HepG2 (cell line): ENCODE results near the gene PRR15L. TPM values are rescaled to one million over a fixed set of nuclear protein-coding genes. Genes with fewer than 3 reads are reported as not detected.

ENCODE experiments used
- AKAP8 ChIP-seq: sonication (generic); formaldehyde crosslinking; IDR thresholded peaks from 2 replicates; pipeline ENCODE4 v1.5.1; 2020; ENCODE audit warnings: mild to moderate bottlenecking, missing genetic modification reagents
- CENPX ChIP-seq: sonication (generic); formaldehyde crosslinking; IDR thresholded peaks from 2 replicates; pipeline ENCODE4 v1.9.0; 2021; ENCODE audit warnings: mild to moderate bottlenecking, missing genetic modification reagents, moderate library complexity
- DMAP1 ChIP-seq: IDR thresholded peaks from 2 replicates; pipeline ENCODE4 v1.6.1; 2016
- GFI1 ChIP-seq: sonication (generic); formaldehyde crosslinking; IDR thresholded peaks from 2 replicates; pipeline ENCODE4 v1.5.0; 2020; ENCODE audit warnings: missing genetic modification reagents, mild to moderate bottlenecking, borderline replicate concordance
- KDM5B ChIP-seq: sonication (generic); formaldehyde crosslinking; IDR thresholded peaks from 2 replicates; pipeline ENCODE4 v1.4.0; 2020; ENCODE audit warnings: missing genetic modification reagents, mild to moderate bottlenecking, borderline replicate concordance
- MED13 ChIP-seq: sonication (generic); formaldehyde crosslinking; IDR thresholded peaks from 2 replicates; pipeline ENCODE4 v1.5.0; 2020; ENCODE audit warnings: missing genetic modification reagents
- SMAD9 ChIP-seq: sonication (generic); formaldehyde crosslinking; IDR thresholded peaks from 2 replicates; pipeline ENCODE4 v1.5.1; 2020; ENCODE audit warnings: mild to moderate bottlenecking, missing genetic modification reagents
- SNAPC5 ChIP-seq: sonication (generic); formaldehyde crosslinking; IDR thresholded peaks from 2 replicates; pipeline ENCODE4 v1.8.1; 2023; ENCODE audit warnings: mild to moderate bottlenecking, missing genetic modification reagents, borderline replicate concordance
- SRF ChIP-seq: IDR thresholded peaks from 2 replicates; pipeline ENCODE4 v1.6.1; 2011; ENCODE audit warnings: mild to moderate bottlenecking, low read depth, low read length, moderate library complexity
- YEATS4 ChIP-seq: sonication (generic); formaldehyde crosslinking; IDR thresholded peaks from 2 replicates; pipeline ENCODE4 v1.4.0; 2020; ENCODE audit warnings: missing genetic modification reagents, borderline replicate concordance
- ZBTB21 ChIP-seq: sonication (generic); formaldehyde crosslinking; IDR thresholded peaks from 2 replicates; pipeline ENCODE4 v1.4.0; 2020; ENCODE audit warnings: missing genetic modification reagents
- ZFAT ChIP-seq: sonication (generic); formaldehyde crosslinking; conservative IDR thresholded peaks from 2 replicates; pipeline ENCODE4 v1.8.1; 2023; ENCODE audit warnings: missing genetic modification reagents, inconsistent platforms
- ZFP90 ChIP-seq: sonication (generic); formaldehyde crosslinking; IDR thresholded peaks from 2 replicates; pipeline ENCODE4 v1.8.0; 2022; ENCODE audit warnings: missing genetic modification reagents, mild to moderate bottlenecking, inconsistent platforms, borderline replicate concordance
- ZNF20 ChIP-seq: sonication (generic); formaldehyde crosslinking; IDR thresholded peaks from 2 replicates; pipeline ENCODE4 v1.4.0; 2020; ENCODE audit warnings: mild to moderate bottlenecking, moderate library complexity, missing genetic modification reagents
- ZNF337 ChIP-seq: sonication (generic); formaldehyde crosslinking; IDR thresholded peaks from 2 replicates; pipeline ENCODE4 v1.5.1; 2020; ENCODE audit warnings: missing genetic modification reagents, low read depth, mild to moderate bottlenecking, borderline replicate concordance
- ZNF619 ChIP-seq: sonication (generic); formaldehyde crosslinking; IDR thresholded peaks from 2 replicates; pipeline ENCODE4 v1.4.0; 2020; ENCODE audit warnings: mild to moderate bottlenecking, missing genetic modification reagents
- ZNF749 ChIP-seq: sonication (generic); formaldehyde crosslinking; IDR thresholded peaks from 2 replicates; pipeline ENCODE4 v1.8.0; 2022; ENCODE audit warnings: mild to moderate bottlenecking, missing genetic modification reagents, moderate library complexity, borderline replicate concordance
- polyA plus RNA-seq, 8 experiments: library from polyadenylated mRNA; depleted of rRNA in 3 of 8; stranded (reverse) in 7 of 8; unstranded in 1 of 8; fragments of >200 nt; fragmentation: Illumina TruSeq in 4 of 8; extraction: Trizol in 4 of 8; gene quantifications; 2 replicates each; pipeline versions ENCODE4 v1.2.1 to v1.2.3, GENCODE V29; 2011 to 2016; ENCODE audit warnings: low read depth in 4 of 8, missing spikeins in 1 of 8, mixed read lengths in 1 of 8; ENCODE audit not compliant: insufficient read depth in 1 of 8
- total RNA-seq, 5 experiments: library from RNA; depleted of rRNA; stranded (reverse); fragments of >200 nt; fragmentation: Illumina TruSeq; extraction: Trizol; gene quantifications; 2 replicates each; pipeline ENCODE4 v1.2.3, GENCODE V29; 2016; ENCODE audit warnings: low read depth in 1 of 5
- TF ChIP-seq, protein P1 (sequence below), 2 experiments: sonication (generic) in 1 of 2; formaldehyde crosslinking in 1 of 2; IDR thresholded peaks; 2 replicates each; pipeline versions ENCODE4 v1.4.0 to v1.6.1; 2018 to 2020; ENCODE audit warnings: missing genetic modification reagents in 2 of 2, borderline replicate concordance in 1 of 2, low read depth in 1 of 2, mild to moderate bottlenecking in 1 of 2, missing biosample characterization in 1 of 2
- TF ChIP-seq, protein P2 (sequence below): sonication (generic); formaldehyde crosslinking; IDR thresholded peaks from 2 replicates; pipeline ENCODE4 v1.8.1; 2023; ENCODE audit warnings: mild to moderate bottlenecking, inconsistent platforms, moderate library complexity, missing genetic modification reagents, borderline replicate concordance
- TF ChIP-seq, protein P3 (sequence below): sonication (generic); formaldehyde crosslinking; IDR thresholded peaks from 2 replicates; pipeline ENCODE4 v1.9.0; 2022; ENCODE audit warnings: missing genetic modification reagents, mild to moderate bottlenecking, borderline replicate concordance
- TF ChIP-seq, protein P4 (sequence below): sonication (generic); formaldehyde crosslinking; IDR thresholded peaks from 2 replicates; pipeline ENCODE4 v1.8.0; 2022; ENCODE audit warnings: missing genetic modification reagents, mild to moderate bottlenecking, borderline replicate concordance
- TF ChIP-seq, protein P5 (sequence below): IDR thresholded peaks from 2 replicates; pipeline ENCODE4 v1.6.1; 2018; ENCODE audit warnings: missing genetic modification reagents

The PRR15L gene
- total and polyA plus RNA-seq, 2 of the 13 experiments (the other 11 are each of a cell fraction or from before 2014, with no cell fraction given) = 0.44 to 2.0 TPM

GRCh38 chr17:47949197-47949759 lies 8.4 kb downstream of the PRR15L start (continued):
- TF ChIP-seq, protein P1, sequence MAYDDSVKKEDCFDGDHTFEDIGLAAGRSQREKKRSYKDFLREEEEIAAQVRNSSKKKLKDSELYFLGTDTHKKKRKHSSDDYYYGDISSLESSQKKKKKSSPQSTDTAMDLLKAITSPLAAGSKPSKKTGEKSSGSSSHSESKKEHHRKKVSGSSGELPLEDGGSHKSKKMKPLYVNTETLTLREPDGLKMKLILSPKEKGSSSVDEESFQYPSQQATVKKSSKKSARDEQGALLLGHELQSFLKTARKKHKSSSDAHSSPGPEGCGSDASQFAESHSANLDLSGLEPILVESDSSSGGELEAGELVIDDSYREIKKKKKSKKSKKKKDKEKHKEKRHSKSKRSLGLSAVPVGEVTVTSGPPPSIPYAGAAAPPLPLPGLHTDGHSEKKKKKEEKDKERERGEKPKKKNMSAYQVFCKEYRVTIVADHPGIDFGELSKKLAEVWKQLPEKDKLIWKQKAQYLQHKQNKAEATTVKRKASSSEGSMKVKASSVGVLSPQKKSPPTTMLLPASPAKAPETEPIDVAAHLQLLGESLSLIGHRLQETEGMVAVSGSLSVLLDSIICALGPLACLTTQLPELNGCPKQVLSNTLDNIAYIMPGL (CRISPR knock-in tag; IDR thresholded peaks at IDR 0.05; ENCODE audit: borderline replicate concordance in 1 of 2, low read depth in 1 of 2) = peak; percentile 85 to 89; a peak in 3 of 4 replicates
- TF ChIP-seq, protein P2, sequence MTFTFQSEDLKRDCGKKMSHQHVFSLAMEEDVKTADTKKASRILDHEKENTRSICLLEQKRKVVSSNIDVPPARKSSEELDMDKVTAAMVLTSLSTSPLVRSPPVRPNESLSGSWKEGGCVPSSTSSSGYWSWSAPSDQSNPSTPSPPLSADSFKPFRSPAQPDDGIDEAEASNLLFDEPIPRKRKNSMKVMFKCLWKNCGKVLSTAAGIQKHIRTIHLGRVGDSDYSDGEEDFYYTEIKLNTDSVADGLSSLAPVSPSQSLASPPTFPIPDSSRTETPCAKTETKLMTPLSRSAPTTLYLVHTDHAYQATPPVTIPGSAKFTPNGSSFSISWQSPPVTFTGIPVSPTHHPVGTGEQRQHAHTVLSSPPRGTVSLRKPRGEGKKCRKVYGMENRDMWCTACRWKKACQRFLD = no peak
- TF ChIP-seq ZNF337 (CRISPR knock-in tag) = peak; percentile 94; the same call in 1 of the 2 replicates
- TF ChIP-seq ZFAT (CRISPR knock-in tag) = no peak
- TF ChIP-seq ZNF749 (CRISPR knock-in tag) = no peak
- no peak; the same call in 1 of the 2 replicates for TF ChIP-seq DMAP1 (CRISPR knock-in tag)
- 0 out of 2 replicates have a peak, but pooled peaks have one; percentile 9 for TF ChIP-seq SRF
- TF ChIP-seq, protein P3, sequence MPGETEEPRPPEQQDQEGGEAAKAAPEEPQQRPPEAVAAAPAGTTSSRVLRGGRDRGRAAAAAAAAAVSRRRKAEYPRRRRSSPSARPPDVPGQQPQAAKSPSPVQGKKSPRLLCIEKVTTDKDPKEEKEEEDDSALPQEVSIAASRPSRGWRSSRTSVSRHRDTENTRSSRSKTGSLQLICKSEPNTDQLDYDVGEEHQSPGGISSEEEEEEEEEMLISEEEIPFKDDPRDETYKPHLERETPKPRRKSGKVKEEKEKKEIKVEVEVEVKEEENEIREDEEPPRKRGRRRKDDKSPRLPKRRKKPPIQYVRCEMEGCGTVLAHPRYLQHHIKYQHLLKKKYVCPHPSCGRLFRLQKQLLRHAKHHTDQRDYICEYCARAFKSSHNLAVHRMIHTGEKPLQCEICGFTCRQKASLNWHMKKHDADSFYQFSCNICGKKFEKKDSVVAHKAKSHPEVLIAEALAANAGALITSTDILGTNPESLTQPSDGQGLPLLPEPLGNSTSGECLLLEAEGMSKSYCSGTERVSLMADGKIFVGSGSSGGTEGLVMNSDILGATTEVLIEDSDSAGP = peak; percentile 71; the same call in 1 of the 2 replicates
- TF ChIP-seq, protein P4, sequence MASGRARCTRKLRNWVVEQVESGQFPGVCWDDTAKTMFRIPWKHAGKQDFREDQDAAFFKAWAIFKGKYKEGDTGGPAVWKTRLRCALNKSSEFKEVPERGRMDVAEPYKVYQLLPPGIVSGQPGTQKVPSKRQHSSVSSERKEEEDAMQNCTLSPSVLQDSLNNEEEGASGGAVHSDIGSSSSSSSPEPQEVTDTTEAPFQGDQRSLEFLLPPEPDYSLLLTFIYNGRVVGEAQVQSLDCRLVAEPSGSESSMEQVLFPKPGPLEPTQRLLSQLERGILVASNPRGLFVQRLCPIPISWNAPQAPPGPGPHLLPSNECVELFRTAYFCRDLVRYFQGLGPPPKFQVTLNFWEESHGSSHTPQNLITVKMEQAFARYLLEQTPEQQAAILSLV (CRISPR knock-in tag) = 0 out of 2 replicates have a peak, but pooled peaks have one; percentile 19
- no peak for TF ChIP-seq MED13 (CRISPR knock-in tag)
- 0 out of 2 replicates have a peak, but pooled peaks have one; percentile 62 for TF ChIP-seq SMAD9
- no peak for TF ChIP-seq AKAP8 (CRISPR knock-in tag)
- TF ChIP-seq, protein P5, sequence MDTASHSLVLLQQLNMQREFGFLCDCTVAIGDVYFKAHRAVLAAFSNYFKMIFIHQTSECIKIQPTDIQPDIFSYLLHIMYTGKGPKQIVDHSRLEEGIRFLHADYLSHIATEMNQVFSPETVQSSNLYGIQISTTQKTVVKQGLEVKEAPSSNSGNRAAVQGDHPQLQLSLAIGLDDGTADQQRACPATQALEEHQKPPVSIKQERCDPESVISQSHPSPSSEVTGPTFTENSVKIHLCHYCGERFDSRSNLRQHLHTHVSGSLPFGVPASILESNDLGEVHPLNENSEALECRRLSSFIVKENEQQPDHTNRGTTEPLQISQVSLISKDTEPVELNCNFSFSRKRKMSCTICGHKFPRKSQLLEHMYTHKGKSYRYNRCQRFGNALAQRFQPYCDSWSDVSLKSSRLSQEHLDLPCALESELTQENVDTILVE (CRISPR knock-in tag) = 0 out of 2 replicates have a peak, but pooled peaks have one; percentile 37
- TF ChIP-seq ZNF20 (CRISPR knock-in tag) = no peak
- TF ChIP-seq KDM5B (CRISPR knock-in tag) = no peak
- TF ChIP-seq ZNF619 (CRISPR knock-in tag) = no peak
- no peak for TF ChIP-seq GFI1
- TF ChIP-seq ZFP90 (CRISPR knock-in tag) = no peak
- TF ChIP-seq ZBTB21 (CRISPR knock-in tag) = no peak
- TF ChIP-seq SNAPC5 (CRISPR knock-in tag) = peak; percentile 73; the same call in 1 of the 2 replicates
- TF ChIP-seq CENPX (CRISPR knock-in tag) = no peak
- TF ChIP-seq YEATS4 (CRISPR knock-in tag) = no peak
